T-helper 1 cell treated with Interleukin-12 subunit alpha and Interleukin-12 subunit beta and Interleukin-4 antibody, amounts not matched to agents 30 μg/mL and 1 μg/mL, for 36 hours (primary cell): ENCODE data around the gene KCNF1.

Source experiments
- H3K27ac Mint-ChIP-seq: one replicate; pipeline ENCODE4 v1.8.0; 2021; ENCODE audit warnings: mild to moderate bottlenecking, mixed read lengths
- H3K27me3 Mint-ChIP-seq: one replicate; pipeline ENCODE4 v1.8.0; 2021; ENCODE audit warnings: low read depth, mixed read lengths
- H3K36me3 Mint-ChIP-seq: one replicate; pipeline ENCODE4 v1.8.0; 2021; ENCODE audit warnings: low read depth, mixed read lengths
- H3K4me1 Mint-ChIP-seq: one replicate; pipeline ENCODE4 v1.8.0; 2021; ENCODE audit warnings: low read depth, mixed read lengths
- H3K4me3 Mint-ChIP-seq: one replicate; pipeline ENCODE4 v1.8.0; 2021; ENCODE audit warnings: mild to moderate bottlenecking, moderate library complexity, mixed read lengths
- H3K9me3 Mint-ChIP-seq: one replicate; pipeline ENCODE4 v1.8.0; 2021; ENCODE audit warnings: mixed read lengths

Gene KCNF1

GRCh38 chr2:10961490-10961875 is 49.7 kb downstream of the KCNF1 start:
- H3K36me3 Mint-ChIP-seq = no peaks in the 10 kb centered on the region
- peaks cover 9% of the 10 kb centered on the region for H3K27me3 Mint-ChIP-seq
- H3K9me3 Mint-ChIP-seq = no peaks in the 10 kb centered on the region
- H3K4me3 Mint-ChIP-seq = no peak overlapping the region
- H3K27ac Mint-ChIP-seq = no peak overlapping the region
- no peaks in the 10 kb centered on the region for H3K4me1 Mint-ChIP-seq

DNA sequence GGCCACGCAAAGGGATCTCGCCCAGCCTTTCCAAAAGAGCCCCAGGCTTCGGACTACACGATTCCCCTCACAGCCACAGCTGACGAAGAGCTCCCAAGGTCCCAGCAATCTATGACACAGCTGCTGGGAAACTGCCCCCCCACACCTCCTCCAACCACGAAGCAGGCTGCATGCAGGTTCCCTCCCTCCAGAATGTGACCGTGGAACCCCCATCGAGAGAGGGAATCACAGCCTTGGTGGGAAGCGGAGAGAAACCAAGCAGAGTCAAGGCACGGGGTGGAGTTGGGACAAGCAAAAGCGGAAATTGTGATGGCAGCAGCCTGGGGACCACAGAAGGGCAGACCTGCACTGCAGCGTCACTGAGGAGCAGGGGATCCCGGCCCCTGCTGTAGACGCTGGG is 50.3 kb downstream of the KCNF1 start:
- Mint-ChIP-seq H3K27ac (no peak overlapping the region), H3K36me3 (no peaks in the 10 kb centered on the region), H3K4me1 (no peaks in the 10 kb centered on the region), H3K27me3 (peaks cover 9% of the 10 kb centered on the region), H3K4me3 (no peak overlapping the region), H3K9me3 (no peaks in the 10 kb centered on the region)

GRCh38 chr2:10963155-10963554 is 51.4 kb downstream of the KCNF1 start:
- H3K36me3 Mint-ChIP-seq = no peaks in the 10 kb centered on the region
- no peak overlapping the region for H3K27ac Mint-ChIP-seq
- H3K27me3 Mint-ChIP-seq = peaks cover 8% of the 10 kb centered on the region
- H3K4me1 Mint-ChIP-seq = no peaks in the 10 kb centered on the region
- H3K9me3 Mint-ChIP-seq = no peaks in the 10 kb centered on the region
- no peak overlapping the region for H3K4me3 Mint-ChIP-seq
